ENCODE data around the gene SPZ1.

- TF ChIP-seq CTCF (conservative IDR thresholded peaks at IDR 0.05) (no peak), ZFX (IDR thresholded peaks at IDR 0.05) (no peak)
Observed at GRCh38 chr5:80284720-80285119, 35.1 kb upstream of the SPZ1 start.
